ENCODE measurements around the gene NKX2-1. TPM values are rescaled to one million over a fixed set of nuclear protein-coding genes. Genes with fewer than 3 reads are reported as not detected.

NKX2-1 gene
- total RNA-seq, 6 experiments from 2014 or later = not detected

GRCh38 chr14:36508418-36509068 is 11.5 kb downstream of the NKX2-1 start:
- H3K27ac ChIP-seq = no peak overlapping the region

GRCh38 chr14:36507847-36508417 is 12.1 kb downstream of the NKX2-1 start:
- intact Hi-C loops (cut with DNase I) = no loop called here
- ATAC-seq = no peak
- H3K36me3 ChIP-seq = no peaks in the 10 kb centered on the region
- WGBS (ENCODE audit: insufficient coverage, low coverage, low lambda C conversion rate, missing lambda C conversion rate) = 6% methylated on average over 24 of the region's 28 CpGs
- DNase-seq = no peak
- no peaks in the 10 kb centered on the region for H3K4me1 ChIP-seq
- no peak overlapping the region for H3K27ac ChIP-seq
- H3K27me3 ChIP-seq = peaks cover 32 to 82% of the 10 kb centered on the region in 2 donors
- no peak overlapping the region for H3K4me3 ChIP-seq
- H3K9me3 ChIP-seq = no peaks in the 10 kb centered on the region
- TF ChIP-seq CTCF (IDR thresholded peaks at IDR 0.05) (no peak), POLR2A (IDR thresholded peaks at IDR 0.05) (no peak)

More at GRCh38 chr14:36508418-36509068, 11.5 kb downstream of the NKX2-1 start:
- intact Hi-C loops (cut with DNase I) = no loop called here
- ATAC-seq (no peak), DNase-seq (no peak)
- TF ChIP-seq CTCF (IDR thresholded peaks at IDR 0.05) = no peak
- no peak for TF ChIP-seq POLR2A (IDR thresholded peaks at IDR 0.05)
- Histone ChIP-seq H3K4me1 (no peaks in the 10 kb centered on the region), H3K4me3 (no peak overlapping the region), H3K36me3 (no peaks in the 10 kb centered on the region), H3K27me3 (peaks cover 32 to 77% of the 10 kb centered on the region in 2 donors), H3K9me3 (no peaks in the 10 kb centered on the region)
- WGBS (ENCODE audit: insufficient coverage, low coverage, low lambda C conversion rate, missing lambda C conversion rate) = 5% methylated on average over 17 of the region's 32 CpGs

- TF ChIP-seq POLR2A (IDR thresholded peaks at IDR 0.05) (no peak), CTCF (IDR thresholded peaks at IDR 0.05) (no peak)
- Histone ChIP-seq H3K27ac (no peak overlapping the region), H3K4me3 (no peak overlapping the region), H3K9me3 (no peaks in the 10 kb centered on the region), H3K4me1 (no peaks in the 10 kb centered on the region), H3K27me3 (peaks cover 28 to 88% of the 10 kb centered on the region in 2 donors), H3K36me3 (no peaks in the 10 kb centered on the region)
- no peak for ATAC-seq
- intact Hi-C loops (cut with DNase I) = no loop called here
- 8% methylated on average over 5 of the region's 10 CpGs for WGBS (ENCODE audit: insufficient coverage, low coverage, low lambda C conversion rate, missing lambda C conversion rate)
- DNase-seq = no peak
Measured at GRCh38 chr14:36506732-36507614, 13.1 kb downstream of the NKX2-1 start.

- peak in 1 of 4 donors; percentile 19 for ATAC-seq
- 0% methylated on average over 8 of the region's 35 CpGs for WGBS (ENCODE audit: insufficient coverage, low coverage, low lambda C conversion rate, missing lambda C conversion rate)
- Histone ChIP-seq H3K27me3 (peaks cover 26 to 88% of the 10 kb centered on the region in 2 donors), H3K4me3 (no peak overlapping the region), H3K27ac (no peak overlapping the region), H3K36me3 (no peaks in the 10 kb centered on the region), H3K4me1 (no peaks in the 10 kb centered on the region), H3K9me3 (no peaks in the 10 kb centered on the region)
- TF ChIP-seq CTCF (IDR thresholded peaks at IDR 0.05) (no peak), POLR2A (IDR thresholded peaks at IDR 0.05) (no peak)
- no peak for DNase-seq
- intact Hi-C loops (cut with DNase I) = no loop called here
Measured at GRCh38 chr14:36505892-36506731, 13.9 kb downstream of the NKX2-1 start.

Measured in right lobe of liver (tissue), 6 donors.